GM23248 (cell line): ENCODE measurements around the gene FAM83E. TPM values are rescaled to one million over a fixed set of nuclear protein-coding genes. Genes with fewer than 3 reads are reported as not detected.
A peak's percentile ranks its signal among the peaks of the same experiment; 100 is the strongest.

Experiments used
- DNase-seq: peaks from one replicate; pipeline ENCODE4 v3.0.0-alpha.2; 2015
- H2AFZ ChIP-seq: fragments of 200-600 bp; sonication (generic); 2 replicates; pipeline ENCODE4 v1.6.1; 2016; ENCODE audit warnings: antibody characterized with exemption
- H3F3A ChIP-seq: fragments of 200-600 bp; sonication (generic); 2 replicates; pipeline ENCODE4 v1.6.1; 2016; ENCODE audit warnings: mild to moderate bottlenecking, antibody characterized with exemption, mixed run types; ENCODE audit not compliant: insufficient read depth
- H3K27ac ChIP-seq: fragments of 200-600 bp; sonication (generic); 2 replicates; pipeline ENCODE4 v1.5.1; 2016; ENCODE audit warnings: mild to moderate bottlenecking
- H3K27me3 ChIP-seq: fragments of 200-600 bp; sonication (generic); replicated peaks from 2 replicates; pipeline ENCODE4 v1.6.1; 2016; ENCODE audit warnings: mild to moderate bottlenecking; ENCODE audit not compliant: insufficient read depth
- H3K36me3 ChIP-seq: fragments of 200-600 bp; sonication (generic); 2 replicates; pipeline ENCODE4 v1.6.1; 2016; ENCODE audit warnings: low read depth, mild to moderate bottlenecking
- H3K4me1 ChIP-seq: fragments of 200-600 bp; sonication (generic); 2 replicates; pipeline ENCODE4 v1.6.1; 2016; ENCODE audit warnings: mild to moderate bottlenecking; ENCODE audit not compliant: insufficient read depth
- H3K4me2 ChIP-seq: fragments of 200-600 bp; sonication (generic); one replicate; pipeline ENCODE4 v1.6.1; 2016; ENCODE audit warnings: mild to moderate bottlenecking; ENCODE audit not compliant: unreplicated experiment
- H3K4me3 ChIP-seq: fragments of 200-600 bp; sonication (generic); 2 replicates; pipeline ENCODE4 v1.5.1; 2016; ENCODE audit warnings: mild to moderate bottlenecking
- H3K79me2 ChIP-seq: fragments of 200-600 bp; sonication (generic); 2 replicates; pipeline ENCODE4 v1.6.1; 2016; ENCODE audit warnings: mild to moderate bottlenecking; ENCODE audit not compliant: insufficient read depth
- H3K9ac ChIP-seq: fragments of 200-600 bp; sonication (generic); 2 replicates; pipeline ENCODE4 v1.6.1; 2016; ENCODE audit warnings: mild to moderate bottlenecking
- H3K9me2 ChIP-seq: fragments of 200-600 bp; sonication (generic); 2 replicates; pipeline ENCODE4 v1.6.1; 2016; ENCODE audit warnings: mixed run types, mild to moderate bottlenecking, moderate library complexity; ENCODE audit not compliant: insufficient read depth
- H3K9me3 ChIP-seq: fragments of 200-600 bp; sonication (generic); one replicate; pipeline ENCODE4 v1.6.1; 2017; ENCODE audit warnings: low read depth
- H4K20me1 ChIP-seq: fragments of 200-600 bp; sonication (generic); 2 replicates; pipeline ENCODE4 v1.6.0; 2016; ENCODE audit not compliant: insufficient read depth
- EZH2 ChIP-seq: fragments of 200-600 bp; sonication (generic); IDR thresholded peaks from 2 replicates; pipeline ENCODE4 v1.6.1; 2018; ENCODE audit warnings: antibody characterized with exemption, mild to moderate bottlenecking; ENCODE audit not compliant: insufficient read depth, poor library complexity, severe bottlenecking
- EZH2phosphoT487 ChIP-seq: fragments of 200-600 bp; sonication (generic); IDR thresholded peaks from 2 replicates; pipeline ENCODE4 v1.6.1; 2018; ENCODE audit warnings: antibody characterized with exemption, moderate library complexity, mild to moderate bottlenecking, low read depth; ENCODE audit not compliant: insufficient read depth
- WGBS, 2 experiments: methylation state at CpG; one replicate each; pipeline ENCODE4 v1.1.6; 2015 to 2017; ENCODE audit warnings: low lambda C conversion rate in 2 of 2, low coverage in 1 of 2; ENCODE audit errors: missing lambda C conversion rate in 2 of 2; 5-methylcytosine and 5-hydroxymethylcytosine counted together
- in situ Hi-C: fragments of 300-500 bp; cut with MboI; formaldehyde crosslinking; loops from 2 replicates; pipeline ENCODE4 v1.15.0; 2020
- polyA plus RNA-seq: library from polyadenylated mRNA; unstranded; fragments of >200 nt; fragmentation: Nextera tagmentation; extraction: Ambion mirVana; gene quantifications from 2 replicates; pipeline ENCODE4 v1.2.1, GENCODE V29; 2016
- total RNA-seq: library from RNA; depleted of rRNA; stranded (reverse); fragments of >200 nt; shearing (Covaris generic); gene quantifications from 2 replicates; pipeline ENCODE4 v1.2.3, GENCODE V29; 2014

Gene FAM83E
- total and polyA plus RNA-seq, 2 experiments from 2014 or later, result not detected

GRCh38 chr19:48639483-48640375 is 24.9 kb upstream of the FAM83E start:
- H3K4me2 ChIP-seq, result no peak overlapping the region

GRCh38 chr19:48638831-48639381 is 24.0 kb upstream of the FAM83E start:
- H3K36me3 ChIP-seq, result no peaks in the 10 kb centered on the region
- no peak overlapping the region for H3K4me3 ChIP-seq
- H3K4me2 ChIP-seq, result no peak overlapping the region
- H3K9me3 ChIP-seq, result no peaks in the 10 kb centered on the region
- H3F3A ChIP-seq, result peaks cover 18% of the 10 kb centered on the region; the same call in 1 of the 2 replicates
- no peaks in the 10 kb centered on the region for H4K20me1 ChIP-seq
- H3K27ac ChIP-seq, result no peak overlapping the region
- H3K9ac ChIP-seq, result no peak overlapping the region
- 71 to 91% methylated on average over 12 to 16 of the region's 16 CpGs for WGBS, 2 experiments
- H3K79me2 ChIP-seq, result no peaks in the 10 kb centered on the region
- peaks cover 22% of the 10 kb centered on the region for H3K4me1 ChIP-seq
- DNase-seq, result peak; percentile 28
- peak overlapping the region; percentile 80 for H2AFZ ChIP-seq
- no peaks in the 10 kb centered on the region for H3K9me2 ChIP-seq
- in situ Hi-C loops, result no loop called here
- no peaks in the 10 kb centered on the region for H3K27me3 ChIP-seq
- no peak for TF ChIP-seq EZH2phosphoT487
- TF ChIP-seq EZH2, result no peak

More at GRCh38 chr19:48639483-48640375, 24.9 kb upstream of the FAM83E start:
- Histone ChIP-seq H3K27ac (no peak overlapping the region), H3K9ac (no peak overlapping the region), H3K4me3 (no peak overlapping the region), H3K79me2 (no peaks in the 10 kb centered on the region), H3K9me3 (no peaks in the 10 kb centered on the region), H2AFZ (no peak overlapping the region), H3K36me3 (no peaks in the 10 kb centered on the region), H3K27me3 (no peaks in the 10 kb centered on the region), H3K4me1 (peaks cover 15% of the 10 kb centered on the region), H3F3A (peaks cover 17% of the 10 kb centered on the region; the same call in 1 of the 2 replicates), H3K9me2 (no peaks in the 10 kb centered on the region), H4K20me1 (no peaks in the 10 kb centered on the region)
- DNase-seq, result no peak
- WGBS, 2 experiments, result 60 to 61% methylated on average over 31 to 33 of the region's 33 CpGs
- TF ChIP-seq EZH2phosphoT487, result no peak
- TF ChIP-seq EZH2, result no peak
- in situ Hi-C loops, result no loop called here

GRCh38 chr19:48637948-48638830 is 23.3 kb upstream of the FAM83E start:
- in situ Hi-C loops, result no loop called here
- WGBS, 2 experiments, result 8 to 10% methylated on average over 22 to 29 of the region's 29 CpGs
- Histone ChIP-seq H3F3A (peaks cover 18% of the 10 kb centered on the region; the same call in 1 of the 2 replicates), H3K4me1 (peaks cover 29% of the 10 kb centered on the region), H4K20me1 (no peaks in the 10 kb centered on the region), H3K27ac (peak overlapping the region; percentile 87), H3K27me3 (no peaks in the 10 kb centered on the region), H3K9me3 (no peaks in the 10 kb centered on the region), H3K9ac (peak overlapping the region; percentile 92), H3K79me2 (no peaks in the 10 kb centered on the region), H2AFZ (peak overlapping the region; percentile 80), H3K4me2 (peak overlapping the region; percentile 86), H3K9me2 (no peaks in the 10 kb centered on the region), H3K36me3 (no peaks in the 10 kb centered on the region), H3K4me3 (peak overlapping the region; percentile 71)
- TF ChIP-seq EZH2 (no peak), EZH2phosphoT487 (no peak)
- peak; percentile 94 for DNase-seq

- Histone ChIP-seq H3K9me2 (no peaks in the 10 kb centered on the region), H3K27me3 (no peaks in the 10 kb centered on the region), H3K79me2 (no peaks in the 10 kb centered on the region), H3K36me3 (no peaks in the 10 kb centered on the region), H2AFZ (peak overlapping the region; percentile 80), H3K9ac (peak overlapping the region; percentile 92), H4K20me1 (no peaks in the 10 kb centered on the region), H3K4me1 (peaks cover 36% of the 10 kb centered on the region), H3K4me2 (peak overlapping the region; percentile 86), H3F3A (peaks cover 21% of the 10 kb centered on the region), H3K4me3 (peak overlapping the region; percentile 71), H3K9me3 (no peaks in the 10 kb centered on the region), H3K27ac (peak overlapping the region; percentile 87)
- 1 to 3% methylated on average over 26 to 35 of the region's 38 CpGs for whole genome bisulfite sequencing, 2 experiments
- in situ Hi-C loops, result no loop called here
- peak; percentile 98 for DNase-seq
- TF ChIP-seq EZH2, result no peak
- no peak for TF ChIP-seq EZH2phosphoT487
These were observed 22.6 kb upstream of the FAM83E start for GRCh38 chr19:48637449-48637947.
